OCI-LY1 (cell line): ENCODE measurements around the gene DNASE2.

Source experiments
- CTCF ChIP-seq: fragments of 200-600 bp; sonication (generic), shearing (Covaris generic); IDR thresholded peaks from 2 replicates; pipeline ENCODE4 v1.5.1; 2017; ENCODE audit warnings: mild to moderate bottlenecking, antibody characterized with exemption, low read length, moderate library complexity, mixed read lengths
- EZH2 ChIP-seq: fragments of 200-600 bp; sonication (generic), shearing (Covaris generic); IDR thresholded peaks from 2 replicates; pipeline ENCODE4 v1.8.0; 2017; ENCODE audit warnings: borderline replicate concordance, mixed run types, mild to moderate bottlenecking, antibody characterized with exemption, low read length, moderate library complexity, mixed read lengths

- TF ChIP-seq CTCF: no peak
- TF ChIP-seq EZH2: no peak
Observed at GRCh38 chr19:12843328-12843727, 37.9 kb downstream of the DNASE2 start.
